Osteoblast (primary cell): Measurements from ENCODE around the gene MXI1. TPM values are rescaled to one million over a fixed set of nuclear protein-coding genes. Genes with fewer than 3 reads are reported as not detected.
A peak's percentile ranks its signal among the peaks of the same experiment; 100 is the strongest.

ENCODE experiments used
- DNase-seq: peaks from one replicate; pipeline ENCODE4 v3.0.0; 2011; ENCODE audit warnings: low spot score, mixed read lengths; ENCODE audit not compliant: insufficient read length; ENCODE audit errors: missing footprints
- H2AFZ ChIP-seq: 2 replicates; pipeline ENCODE4 v1.6.0; 2011; ENCODE audit warnings: mild to moderate bottlenecking, low read length
- H3K27ac ChIP-seq: 2 replicates; pipeline ENCODE4 v1.5.1; 2011; ENCODE audit warnings: mild to moderate bottlenecking, low read depth, low read length, moderate library complexity
- H3K27me3 ChIP-seq: 2 replicates; pipeline ENCODE4 v1.6.0; 2012; ENCODE audit warnings: mild to moderate bottlenecking, control low read depth, inconsistent platforms, low read length, moderate library complexity; ENCODE audit not compliant: insufficient read depth
- H3K36me3 ChIP-seq: 2 replicates; pipeline ENCODE4 v1.5.1; 2011; ENCODE audit warnings: mild to moderate bottlenecking, low read length, control low read depth, moderate library complexity; ENCODE audit not compliant: insufficient read depth
- H3K4me1 ChIP-seq: 2 replicates; pipeline ENCODE4 v1.5.1; 2011; ENCODE audit warnings: mild to moderate bottlenecking, low read length, control low read depth, moderate library complexity; ENCODE audit not compliant: insufficient read depth
- H3K4me2 ChIP-seq: 2 replicates; pipeline ENCODE4 v1.6.0; 2011; ENCODE audit warnings: mild to moderate bottlenecking, low read length; ENCODE audit not compliant: insufficient read depth
- H3K4me3 ChIP-seq: fragments of 200-600 bp; sonication (generic); 3 replicates; pipeline ENCODE4 v1.5.1; 2012; ENCODE audit warnings: mild to moderate bottlenecking, low read length, inconsistent platforms; ENCODE audit not compliant: insufficient read depth
- H3K79me2 ChIP-seq: 2 replicates; pipeline ENCODE4 v1.6.0; 2012; ENCODE audit warnings: mild to moderate bottlenecking, low read length, control low read depth, inconsistent platforms; ENCODE audit not compliant: insufficient read depth
- H3K9me3 ChIP-seq: 2 replicates; pipeline ENCODE4 v1.5.1; 2011; ENCODE audit warnings: low read depth, low read length, control low read depth
- H4K20me1 ChIP-seq: 2 replicates; pipeline ENCODE4 v1.6.0; 2012; ENCODE audit warnings: mild to moderate bottlenecking, low read length, control low read depth; ENCODE audit not compliant: insufficient read depth
- total RNA-seq: library from RNA; depleted of rRNA; stranded (reverse); fragments of >200 nt; gene quantifications from 2 replicates; pipeline ENCODE4 v1.2.3, GENCODE V29; 2012
- TF ChIP-seq, protein P1 (sequence below): IDR thresholded peaks from 2 replicates; pipeline ENCODE4 v1.5.1; 2011; ENCODE audit warnings: mild to moderate bottlenecking, low read depth, low read length, moderate library complexity; ENCODE audit errors: extremely low read depth

The MXI1 gene
- total RNA-seq, 1 donor: 41.6 TPM

DNA sequence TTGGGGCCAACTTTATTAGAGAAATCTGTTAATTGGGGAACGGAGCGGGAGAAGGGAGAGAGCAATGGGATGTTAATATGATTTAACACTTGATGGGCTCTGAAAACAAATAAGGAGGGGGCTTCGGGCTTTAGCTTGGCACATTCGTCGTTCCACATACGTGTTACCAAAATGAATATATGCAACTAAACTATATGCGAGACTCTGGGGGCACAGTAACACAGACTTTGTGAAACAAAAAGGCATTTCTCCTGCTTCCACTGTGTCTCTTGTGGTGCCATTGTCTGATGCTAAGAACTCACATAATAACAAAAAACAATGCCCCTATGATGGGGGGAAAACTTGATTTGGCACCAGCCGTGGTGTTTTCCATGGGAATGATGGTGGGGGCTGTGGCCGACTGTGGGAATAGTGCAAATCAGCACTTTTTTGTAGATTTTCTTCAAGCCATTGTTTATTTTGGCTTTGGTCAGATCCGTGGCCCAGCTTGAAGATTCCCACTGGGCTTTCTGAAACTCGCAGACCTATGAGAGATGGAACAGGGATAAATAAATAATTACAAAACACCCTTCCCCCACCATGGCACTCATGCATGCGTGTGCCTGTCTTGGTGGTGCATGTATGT, 2.2 kb upstream of the MXI1 start:
- peaks cover 21% of the 10 kb centered on the region for H3K27me3 ChIP-seq
- H3K9me3 ChIP-seq: no peaks in the 10 kb centered on the region
- peak; percentile 74 for DNase-seq
- H3K4me3 ChIP-seq: no peak overlapping the region
- TF ChIP-seq, protein P1, sequence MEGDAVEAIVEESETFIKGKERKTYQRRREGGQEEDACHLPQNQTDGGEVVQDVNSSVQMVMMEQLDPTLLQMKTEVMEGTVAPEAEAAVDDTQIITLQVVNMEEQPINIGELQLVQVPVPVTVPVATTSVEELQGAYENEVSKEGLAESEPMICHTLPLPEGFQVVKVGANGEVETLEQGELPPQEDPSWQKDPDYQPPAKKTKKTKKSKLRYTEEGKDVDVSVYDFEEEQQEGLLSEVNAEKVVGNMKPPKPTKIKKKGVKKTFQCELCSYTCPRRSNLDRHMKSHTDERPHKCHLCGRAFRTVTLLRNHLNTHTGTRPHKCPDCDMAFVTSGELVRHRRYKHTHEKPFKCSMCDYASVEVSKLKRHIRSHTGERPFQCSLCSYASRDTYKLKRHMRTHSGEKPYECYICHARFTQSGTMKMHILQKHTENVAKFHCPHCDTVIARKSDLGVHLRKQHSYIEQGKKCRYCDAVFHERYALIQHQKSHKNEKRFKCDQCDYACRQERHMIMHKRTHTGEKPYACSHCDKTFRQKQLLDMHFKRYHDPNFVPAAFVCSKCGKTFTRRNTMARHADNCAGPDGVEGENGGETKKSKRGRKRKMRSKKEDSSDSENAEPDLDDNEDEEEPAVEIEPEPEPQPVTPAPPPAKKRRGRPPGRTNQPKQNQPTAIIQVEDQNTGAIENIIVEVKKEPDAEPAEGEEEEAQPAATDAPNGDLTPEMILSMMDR: no peak
- H3K27ac ChIP-seq: no peak overlapping the region
- no peak overlapping the region for H2AFZ ChIP-seq
- no peaks in the 10 kb centered on the region for H3K36me3 ChIP-seq
- no peaks in the 10 kb centered on the region for H3K4me1 ChIP-seq
- H3K79me2 ChIP-seq: no peaks in the 10 kb centered on the region
- H4K20me1 ChIP-seq: no peaks in the 10 kb centered on the region
- H3K4me2 ChIP-seq: no peak overlapping the region

DNA sequence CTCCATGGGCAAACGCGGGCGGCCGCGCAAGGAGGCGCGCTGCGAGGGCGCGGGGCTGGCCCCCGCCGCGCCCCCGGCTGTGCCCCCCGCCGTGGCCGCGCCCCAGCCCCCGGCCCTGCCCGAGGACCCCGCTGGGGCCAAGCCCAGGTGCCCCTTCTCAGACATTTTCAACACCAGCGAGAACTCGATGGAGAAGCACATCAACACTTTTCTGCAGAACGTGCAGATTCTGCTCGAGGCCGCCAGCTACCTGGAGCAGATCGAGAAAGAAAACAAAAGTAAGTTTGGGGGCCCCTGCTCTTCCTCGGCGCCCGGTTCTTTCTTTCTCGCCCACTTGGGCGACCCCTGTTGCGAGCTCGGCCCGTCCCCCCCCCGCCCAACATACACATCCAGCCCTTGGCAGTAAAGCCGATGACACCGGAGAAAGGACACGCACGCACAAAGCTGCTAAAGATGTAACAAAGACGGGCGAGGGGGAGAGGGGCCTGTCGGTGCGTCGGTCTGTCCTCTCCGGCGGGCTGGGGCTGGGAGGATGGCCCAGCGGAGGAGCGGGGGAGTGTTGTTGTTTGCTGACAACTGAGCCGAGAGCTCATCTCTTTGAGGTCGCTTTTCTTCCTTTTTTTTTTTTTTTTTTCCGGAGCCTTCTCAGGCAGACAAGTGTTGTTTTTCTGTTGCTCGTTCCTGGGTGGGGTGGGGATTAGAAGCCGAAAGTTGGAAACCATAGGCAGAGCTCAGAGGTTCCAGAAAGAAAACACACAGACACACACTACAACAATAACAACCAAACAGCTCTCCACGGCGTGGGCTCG, 604 bp downstream of the MXI1 start:
- Histone ChIP-seq H3K36me3 (no peaks in the 10 kb centered on the region), H3K4me1 (peaks cover 6% of the 10 kb centered on the region), H2AFZ (peak overlapping the region; percentile 92), H3K79me2 (no peaks in the 10 kb centered on the region), H4K20me1 (no peaks in the 10 kb centered on the region), H3K4me3 (peak overlapping the region; percentile 80), H3K9me3 (no peaks in the 10 kb centered on the region), H3K27me3 (peaks cover 25% of the 10 kb centered on the region), H3K27ac (peak overlapping the region; percentile 16), H3K4me2 (peak overlapping the region; percentile 100)
- TF ChIP-seq, protein P1: no peak
- peak; percentile 92 for DNase-seq

DNA sequence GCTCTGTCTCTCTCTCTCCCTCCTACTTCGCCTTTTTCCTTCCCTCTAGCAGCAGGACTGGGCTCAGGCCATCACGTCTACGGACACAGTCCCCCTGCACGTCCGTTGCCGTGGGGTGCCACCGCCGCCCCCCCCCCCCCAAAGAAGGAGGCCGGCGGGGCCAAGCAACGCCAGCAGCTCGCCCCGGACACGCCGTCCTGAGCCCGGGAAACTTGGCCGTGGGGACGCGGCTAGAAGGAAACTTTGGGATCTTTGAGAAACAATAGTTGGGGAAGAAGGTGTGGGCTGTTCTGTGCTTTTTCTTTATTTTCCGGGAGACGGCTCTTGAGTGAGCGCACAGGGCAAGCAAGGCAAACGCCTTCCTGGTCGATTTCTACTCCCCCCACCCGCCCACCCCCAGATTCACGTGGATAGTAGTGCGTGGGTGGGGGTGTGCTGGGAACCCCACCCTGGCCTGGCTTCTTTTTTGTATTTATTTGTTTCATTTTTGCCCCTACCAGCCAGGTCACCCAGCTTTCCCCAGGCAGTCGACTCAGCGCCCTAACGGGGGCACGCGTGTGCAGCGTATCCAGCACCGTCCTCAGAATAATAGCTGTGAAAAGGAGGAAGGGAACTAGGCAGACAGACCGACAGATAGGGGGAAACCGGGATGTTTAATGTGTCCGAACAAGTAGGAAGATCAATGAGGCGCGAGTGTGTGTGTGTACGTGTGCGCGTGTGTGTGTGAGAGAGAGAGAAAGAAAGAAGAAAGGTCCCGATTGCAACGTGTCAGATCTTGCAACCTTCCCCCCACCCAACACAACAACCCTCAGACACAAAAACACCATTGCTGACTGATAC, 1.4 kb downstream of the MXI1 start:
- H3K9me3 ChIP-seq: no peaks in the 10 kb centered on the region
- H3K36me3 ChIP-seq: no peaks in the 10 kb centered on the region
- peaks cover 6% of the 10 kb centered on the region for H3K4me1 ChIP-seq
- peak overlapping the region; percentile 100 for H3K4me2 ChIP-seq
- H3K79me2 ChIP-seq: no peaks in the 10 kb centered on the region
- peak; percentile 89 for DNase-seq
- H4K20me1 ChIP-seq: no peaks in the 10 kb centered on the region
- H3K4me3 ChIP-seq: peak overlapping the region; percentile 80
- TF ChIP-seq, protein P1: peak; percentile 12
- peak overlapping the region; percentile 54 for H3K27ac ChIP-seq
- peak overlapping the region; percentile 99 for H2AFZ ChIP-seq
- H3K27me3 ChIP-seq: peaks cover 21% of the 10 kb centered on the region
